CD8-positive, alpha-beta memory T cell (primary cell): ENCODE measurements around the gene ASB2. TPM values are rescaled to one million over a fixed set of nuclear protein-coding genes. Genes with fewer than 3 reads are reported as not detected.

Source experiments
- CTCF ChIA-PET: fragments of 350-600 bp; sonication (Branson Sonifier 250); formaldehyde crosslinking; loops from one replicate; lab custom pipeline; 2021; ENCODE audit warnings: antibody characterized with exemption; lab: Charles Lee
- POLR2A ChIA-PET: fragments of 350-600 bp; sonication (Branson Sonifier 250); formaldehyde crosslinking; loops from one replicate; lab custom pipeline; 2021; ENCODE audit warnings: antibody characterized with exemption; lab: Charles Lee
- DNase-seq, 5 donors: peaks; one replicate each; pipeline versions ENCODE4 v3.0.0 to v3.0.0-alpha.2; 2020 to 2022; ENCODE audit warnings: mixed read lengths in 1 of 5
- H3K27ac ChIP-seq: one replicate; pipeline ENCODE4 v1.7.0; 2013; ENCODE audit warnings: low read depth, mild to moderate bottlenecking, low read length, moderate library complexity
- H3K27me3 ChIP-seq: 2 replicates; pipeline ENCODE4 v1.7.0; 2013; ENCODE audit warnings: low read length, mild to moderate bottlenecking; ENCODE audit not compliant: insufficient read depth, poor library complexity, severe bottlenecking
- H3K36me3 ChIP-seq: 2 replicates; pipeline ENCODE4 v1.7.0; 2013; ENCODE audit warnings: mild to moderate bottlenecking, low read length, moderate library complexity; ENCODE audit not compliant: insufficient read depth
- H3K4me1 ChIP-seq: 2 replicates; pipeline ENCODE4 v1.7.0; 2013; ENCODE audit warnings: mild to moderate bottlenecking, low read length, moderate library complexity; ENCODE audit not compliant: insufficient read depth
- H3K4me3 ChIP-seq: 2 replicates; pipeline ENCODE4 v1.7.0; 2013; ENCODE audit warnings: mild to moderate bottlenecking, low read length
- H3K9me3 ChIP-seq: 2 replicates; pipeline ENCODE4 v1.7.0; 2013; ENCODE audit warnings: mild to moderate bottlenecking, low read length
- H3K27ac Mint-ChIP-seq, 8 donors: one replicate each; pipeline ENCODE4 v1.8.0; 2020 to 2021; ENCODE audit warnings: mixed read lengths in 8 of 8, mild to moderate bottlenecking in 6 of 8, inconsistent platforms in 3 of 8, moderate library complexity in 3 of 8
- H3K27me3 Mint-ChIP-seq, 2 donors: one replicate each; pipeline ENCODE4 v1.8.0; 2020 to 2021; ENCODE audit warnings: mixed read lengths in 2 of 2, mild to moderate bottlenecking in 1 of 2, moderate library complexity in 1 of 2
- H3K36me3 Mint-ChIP-seq, 3 donors: one replicate each; pipeline ENCODE4 v1.8.0; 2020 to 2021; ENCODE audit warnings: mixed read lengths in 3 of 3, inconsistent platforms in 1 of 3, mild to moderate bottlenecking in 1 of 3
- H3K4me1 Mint-ChIP-seq, 3 donors: one replicate each; pipeline ENCODE4 v1.8.0; 2020 to 2021; ENCODE audit warnings: mixed read lengths in 3 of 3, inconsistent platforms in 1 of 3, mild to moderate bottlenecking in 1 of 3
- H3K4me3 Mint-ChIP-seq, 7 donors: one replicate each; pipeline ENCODE4 v1.8.0; 2020 to 2021; ENCODE audit warnings: mixed read lengths in 7 of 7, mild to moderate bottlenecking in 6 of 7, moderate library complexity in 4 of 7, inconsistent platforms in 2 of 7
- H3K9me3 Mint-ChIP-seq, 5 donors: one replicate each; pipeline ENCODE4 v1.8.0; 2020 to 2022; ENCODE audit warnings: mixed read lengths in 5 of 5, mild to moderate bottlenecking in 3 of 5, moderate library complexity in 2 of 5, inconsistent platforms in 1 of 5
- polyA plus RNA-seq: library from polyadenylated mRNA; unstranded; fragments of 300-500 nt; fragmentation: Illumina TruSeq; gene quantifications from one replicate; pipeline ENCODE4 v1.2.3, GENCODE V29; 2021
- total RNA-seq, 2 experiments: library from RNA; stranded (reverse); gene quantifications; one replicate each; pipeline ENCODE4 v1.2.3, GENCODE V29; 2021

The ASB2 gene
- total and polyA plus RNA-seq, 3 experiments from 2014 or later = 4.8 to 98.0 (median 93.5) TPM

DNA sequence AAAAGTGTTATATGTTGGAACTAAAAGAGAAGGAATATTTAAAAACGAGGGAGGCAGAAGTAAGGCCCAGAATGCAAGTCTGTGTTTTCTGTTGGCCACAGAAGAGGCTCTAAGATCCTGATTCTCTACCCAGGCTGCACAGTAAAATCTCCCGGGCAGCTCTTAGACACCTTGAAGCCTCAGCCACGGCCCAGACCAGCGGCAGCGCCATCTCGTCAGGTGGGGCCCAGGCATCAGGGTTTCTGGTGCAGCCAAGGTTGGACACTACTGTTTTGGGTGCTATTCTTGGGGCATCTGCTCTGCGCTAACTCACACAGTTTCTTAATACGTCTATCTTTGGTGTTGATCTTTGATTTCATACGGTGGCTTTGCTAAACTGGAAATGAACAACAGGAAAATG lies 32.4 kb downstream of the ASB2 start:
- no peaks in the 10 kb centered on the region for H3K27me3 Mint-ChIP-seq
- peaks cover 0 to 74% (median 8%) of the 10 kb centered on the region in 3 donors for H3K36me3 Mint-ChIP-seq
- no peak overlapping the region for H3K4me3 Mint-ChIP-seq
- POLR2A ChIA-PET = no interaction called here
- no peaks in the 10 kb centered on the region for H3K36me3 ChIP-seq
- peaks cover 5 to 15% (median 6%) of the 10 kb centered on the region in 3 donors for H3K4me1 Mint-ChIP-seq
- no peaks in the 10 kb centered on the region for H3K9me3 Mint-ChIP-seq
- DNase-seq = no peak
- no peak overlapping the region for H3K27ac Mint-ChIP-seq
- CTCF ChIA-PET = interaction anchor here (0.6 to 21.3 kb wide), 5 partner anchors 9 to 224 kb away, joined by 3 to 945 read pairs (median 10); partner anchors contain the start of genes ASB2 and CCDC197
- H3K4me3 ChIP-seq = no peak overlapping the region
- H3K27me3 ChIP-seq = no peaks in the 10 kb centered on the region
- H3K27ac ChIP-seq = no peak overlapping the region
- no peaks in the 10 kb centered on the region for H3K9me3 ChIP-seq
- H3K4me1 ChIP-seq = no peaks in the 10 kb centered on the region

- Histone ChIP-seq H3K27ac (no peak overlapping the region), H3K4me3 (no peak overlapping the region), H3K36me3 (no peaks in the 10 kb centered on the region), H3K4me1 (no peaks in the 10 kb centered on the region), H3K27me3 (no peaks in the 10 kb centered on the region), H3K9me3 (no peaks in the 10 kb centered on the region)
- Mint-ChIP-seq H3K4me1 (peaks cover 5 to 14% (median 6%) of the 10 kb centered on the region in 3 donors), H3K27me3 (peaks cover 0 to 4% of the 10 kb centered on the region in 2 donors), H3K27ac (no peak overlapping the region), H3K9me3 (no peaks in the 10 kb centered on the region), H3K4me3 (no peak overlapping the region), H3K36me3 (peaks cover 0 to 69% (median 8%) of the 10 kb centered on the region in 3 donors)
- ChIA-PET POLR2A (no interaction called here), CTCF (interaction anchor here (0.8 to 21.3 kb wide), 4 partner anchors 10 to 81 kb away, joined by 3 to 945 read pairs (median 141); partner anchors contain the start of genes ASB2 and CCDC197)
- no peak for DNase-seq
Observed at GRCh38 chr14:93943052-93943451, 33.3 kb downstream of the ASB2 start.

GRCh38 chr14:93941293-93941910 lies 35.0 kb downstream of the ASB2 start:
- ChIA-PET CTCF (interaction anchor here (1.8 to 21.3 kb wide), 3 partner anchors 30 to 197 kb away, joined by 11 to 945 read pairs (median 272); partner anchors contain the start of genes ASB2 and CCDC197), POLR2A (interaction anchor here (2.3 to 3.3 kb wide), 2 partner anchors 22 to 35 kb away, joined by 8 to 17 read pairs; partner anchors contain the start of gene ASB2)
- no peaks in the 10 kb centered on the region for H3K9me3 Mint-ChIP-seq
- H3K4me1 ChIP-seq = no peaks in the 10 kb centered on the region
- no peak overlapping the region for H3K27ac ChIP-seq
- no peaks in the 10 kb centered on the region for H3K9me3 ChIP-seq
- H3K4me1 Mint-ChIP-seq = peaks cover 5 to 18% (median 6%) of the 10 kb centered on the region in 3 donors
- H3K27ac Mint-ChIP-seq = no peak overlapping the region
- H3K4me3 Mint-ChIP-seq = peak overlapping the region in 1 of 7 donors; percentile 55
- H3K27me3 Mint-ChIP-seq = peaks cover 0 to 4% of the 10 kb centered on the region in 2 donors
- H3K36me3 ChIP-seq = no peaks in the 10 kb centered on the region
- H3K4me3 ChIP-seq = no peak overlapping the region
- no peak for DNase-seq
- H3K36me3 Mint-ChIP-seq = peaks cover 0 to 67% (median 10%) of the 10 kb centered on the region in 3 donors
- H3K27me3 ChIP-seq = no peaks in the 10 kb centered on the region

GRCh38 chr14:93940437-93940836 lies 35.9 kb downstream of the ASB2 start:
- no peaks in the 10 kb centered on the region for H3K9me3 Mint-ChIP-seq
- Histone ChIP-seq H3K4me1 (no peaks in the 10 kb centered on the region), H3K36me3 (no peaks in the 10 kb centered on the region), H3K4me3 (no peak overlapping the region), H3K27ac (no peak overlapping the region), H3K9me3 (no peaks in the 10 kb centered on the region), H3K27me3 (no peaks in the 10 kb centered on the region)
- H3K36me3 Mint-ChIP-seq = peaks cover 0 to 66% (median 12%) of the 10 kb centered on the region in 3 donors
- H3K27me3 Mint-ChIP-seq = peaks cover 0 to 4% of the 10 kb centered on the region in 2 donors
- H3K4me1 Mint-ChIP-seq = peaks cover 5 to 21% (median 6%) of the 10 kb centered on the region in 3 donors
- ChIA-PET CTCF (interaction anchor here (0.7 to 21.3 kb wide), 29 partner anchors 8 to 244 kb away, joined by 3 to 945 read pairs (median 10); partner anchors contain the start of genes ASB2, CCDC197, DDX24 and IFI27L1), POLR2A (interaction anchor here (0.6 to 3.3 kb wide), 9 partner anchors 19 to 110 kb away, joined by 4 to 21 read pairs (median 6); partner anchors contain the start of gene ASB2)
- DNase-seq = no peak
- peak overlapping the region in 4 of 7 donors; percentile 4 to 72 (median 53) for H3K4me3 Mint-ChIP-seq
- peak overlapping the region in 4 of 8 donors; percentile 31 to 74 (median 52) for H3K27ac Mint-ChIP-seq

DNA sequence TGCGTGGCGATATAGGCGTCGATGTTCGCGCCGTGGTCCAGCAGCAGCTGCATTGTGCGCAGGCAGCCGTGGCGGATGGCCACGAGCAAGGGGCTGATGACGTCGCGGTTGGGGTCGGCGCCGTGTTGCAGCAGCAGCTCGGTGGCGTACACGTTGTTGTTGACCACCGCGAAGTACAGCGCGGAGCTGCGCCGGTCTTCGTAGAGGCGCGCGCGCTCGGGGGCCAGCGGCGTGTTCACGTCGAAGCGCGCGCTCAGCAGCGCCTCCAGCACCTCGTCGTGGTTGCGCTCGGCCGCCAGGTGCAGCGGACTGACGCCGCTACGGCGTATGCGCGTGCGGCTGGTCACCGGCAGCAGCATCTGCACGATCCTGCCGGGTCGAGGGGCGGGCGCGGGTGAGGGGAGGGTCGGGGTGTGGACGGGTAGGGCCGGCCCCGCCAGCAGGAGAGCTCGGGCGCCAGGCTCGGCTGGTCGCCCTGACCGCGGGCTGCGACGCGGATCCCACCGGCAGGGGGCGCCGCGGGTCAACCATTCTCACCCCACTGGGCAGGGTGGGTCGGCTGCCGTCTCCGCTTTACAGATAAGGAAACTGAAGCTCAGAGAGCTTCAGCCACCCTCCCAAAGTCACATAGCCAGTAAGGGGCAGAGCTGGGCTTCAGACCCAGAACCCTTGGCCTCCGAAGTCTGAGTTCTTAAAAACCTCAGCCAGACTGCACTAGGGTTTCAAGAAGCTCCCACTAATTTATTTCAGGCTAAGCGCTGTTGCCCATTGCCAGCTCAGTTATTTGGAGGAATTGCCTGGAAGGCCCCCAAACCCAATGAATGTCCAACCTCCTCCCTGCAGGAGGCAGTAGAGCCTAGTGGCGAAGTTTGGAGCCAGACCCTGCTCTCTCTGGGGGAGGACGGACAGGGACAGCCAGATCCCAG lies 36.8 kb downstream of the ASB2 start:
- Mint-ChIP-seq H3K36me3 (peaks cover 0 to 68% (median 11%) of the 10 kb centered on the region in 3 donors), H3K27me3 (peaks cover 0 to 4% of the 10 kb centered on the region in 2 donors), H3K27ac (peak overlapping the region in 4 of 8 donors; percentile 23 to 70 (median 31)), H3K4me1 (peaks cover 5 to 21% (median 6%) of the 10 kb centered on the region in 3 donors), H3K4me3 (peak overlapping the region; percentile 26 to 87 (median 56)), H3K9me3 (no peaks in the 10 kb centered on the region)
- no peak overlapping the region for H3K27ac ChIP-seq
- H3K4me1 ChIP-seq = no peaks in the 10 kb centered on the region
- no peaks in the 10 kb centered on the region for H3K36me3 ChIP-seq
- H3K4me3 ChIP-seq = peak overlapping the region; percentile 45
- ChIA-PET CTCF (interaction anchor here (0.7 to 21.3 kb wide), 35 partner anchors 9 to 734 kb away, joined by 3 to 945 read pairs (median 7); partner anchors contain the start of genes ASB2, CCDC197, DDX24 and FAM181A), POLR2A (interaction anchor here (0.5 to 3.3 kb wide), 13 partner anchors 20 to 197 kb away, joined by 3 to 21 read pairs (median 6); partner anchors contain the start of gene ASB2)
- no peaks in the 10 kb centered on the region for H3K9me3 ChIP-seq
- H3K27me3 ChIP-seq = no peaks in the 10 kb centered on the region
- peak; percentile 81 to 91 (median 85) for DNase-seq

DNA sequence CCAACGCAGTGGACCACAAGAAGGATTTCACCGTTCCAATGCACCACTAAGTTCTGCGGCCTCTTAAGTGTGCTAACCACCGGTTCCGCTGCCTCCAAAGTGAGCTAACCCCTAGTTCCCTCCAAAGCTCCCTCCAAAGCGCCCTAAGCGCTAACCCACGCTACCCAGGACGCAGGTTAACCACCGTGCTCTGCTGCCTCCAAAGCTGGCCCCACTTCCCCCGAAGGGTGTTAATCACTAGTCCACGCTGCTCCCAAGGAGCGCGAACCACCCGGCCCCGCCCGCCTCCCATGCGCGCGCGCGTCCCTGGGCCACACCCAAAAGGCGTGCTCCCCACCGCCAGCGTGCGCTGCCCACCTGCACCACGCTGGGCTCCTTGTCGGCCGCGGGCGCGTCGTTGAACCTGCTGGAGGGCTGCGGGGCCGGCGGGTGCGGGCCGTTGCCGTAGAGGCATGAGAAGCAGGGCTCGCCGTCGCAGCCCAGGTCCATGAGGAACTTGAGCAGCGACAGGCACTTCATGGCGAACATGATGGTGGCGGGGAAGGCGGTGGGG lies 37.5 kb downstream of the ASB2 start:
- Histone ChIP-seq H3K4me1 (no peaks in the 10 kb centered on the region), H3K27me3 (no peaks in the 10 kb centered on the region), H3K4me3 (no peak overlapping the region), H3K27ac (no peak overlapping the region), H3K9me3 (no peaks in the 10 kb centered on the region), H3K36me3 (no peaks in the 10 kb centered on the region)
- POLR2A ChIA-PET = interaction anchor here (1.5 to 3.3 kb wide), 5 partner anchors 25 to 66 kb away, joined by 4 to 21 read pairs (median 8); no protein-coding TSS in a partner anchor
- peaks cover 5 to 21% (median 6%) of the 10 kb centered on the region in 3 donors for H3K4me1 Mint-ChIP-seq
- H3K27ac Mint-ChIP-seq = no peak overlapping the region
- H3K4me3 Mint-ChIP-seq = peak overlapping the region; percentile 37 to 87 (median 56)
- peaks cover 0 to 5% of the 10 kb centered on the region in 2 donors for H3K27me3 Mint-ChIP-seq
- DNase-seq = no peak
- no peaks in the 10 kb centered on the region for H3K9me3 Mint-ChIP-seq
- peaks cover 0 to 68% (median 11%) of the 10 kb centered on the region in 3 donors for H3K36me3 Mint-ChIP-seq
- CTCF ChIA-PET = interaction anchor here (1.2 to 21.3 kb wide), 17 partner anchors 12 to 733 kb away, joined by 3 to 945 read pairs (median 18); partner anchors contain the start of genes ASB2, CCDC197, FAM181A and IFI27L2

GRCh38 chr14:93937519-93937918 lies 38.9 kb downstream of the ASB2 start:
- H3K36me3 Mint-ChIP-seq = peaks cover 0 to 70% (median 10%) of the 10 kb centered on the region in 3 donors

More at GRCh38 chr14:93937519-93937918, 38.9 kb downstream of the ASB2 start:
- no peaks in the 10 kb centered on the region for H3K27me3 ChIP-seq
- no peak for DNase-seq
- peaks cover 0 to 5% of the 10 kb centered on the region in 2 donors for H3K27me3 Mint-ChIP-seq
- no peaks in the 10 kb centered on the region for H3K36me3 ChIP-seq
- CTCF ChIA-PET = interaction anchor here (0.7 to 21.3 kb wide), 7 partner anchors 34 to 243 kb away, joined by 3 to 945 read pairs (median 7); partner anchors contain the start of genes ASB2, CCDC197 and IFI27L2
- POLR2A ChIA-PET = interaction anchor here (0.6 to 0.7 kb wide), 2 partner anchors 62 to 109 kb away, joined by 3 to 8 read pairs; no protein-coding TSS in a partner anchor
- peak overlapping the region in 5 of 7 donors; percentile 4 to 68 (median 15) for H3K4me3 Mint-ChIP-seq
- no peak overlapping the region for H3K27ac Mint-ChIP-seq
- H3K4me3 ChIP-seq = no peak overlapping the region
- peaks cover 5 to 21% (median 6%) of the 10 kb centered on the region in 3 donors for H3K4me1 Mint-ChIP-seq
- H3K4me1 ChIP-seq = no peaks in the 10 kb centered on the region
- no peaks in the 10 kb centered on the region for H3K9me3 Mint-ChIP-seq
- no peak overlapping the region for H3K27ac ChIP-seq
- H3K9me3 ChIP-seq = no peaks in the 10 kb centered on the region
